Measurements from ENCODE around the gene WBP2NL.

WBP2NL gene

GRCh38 chr22:42060489-42060888, 61.9 kb downstream of the WBP2NL start:
- TF ChIP-seq, protein P1, sequence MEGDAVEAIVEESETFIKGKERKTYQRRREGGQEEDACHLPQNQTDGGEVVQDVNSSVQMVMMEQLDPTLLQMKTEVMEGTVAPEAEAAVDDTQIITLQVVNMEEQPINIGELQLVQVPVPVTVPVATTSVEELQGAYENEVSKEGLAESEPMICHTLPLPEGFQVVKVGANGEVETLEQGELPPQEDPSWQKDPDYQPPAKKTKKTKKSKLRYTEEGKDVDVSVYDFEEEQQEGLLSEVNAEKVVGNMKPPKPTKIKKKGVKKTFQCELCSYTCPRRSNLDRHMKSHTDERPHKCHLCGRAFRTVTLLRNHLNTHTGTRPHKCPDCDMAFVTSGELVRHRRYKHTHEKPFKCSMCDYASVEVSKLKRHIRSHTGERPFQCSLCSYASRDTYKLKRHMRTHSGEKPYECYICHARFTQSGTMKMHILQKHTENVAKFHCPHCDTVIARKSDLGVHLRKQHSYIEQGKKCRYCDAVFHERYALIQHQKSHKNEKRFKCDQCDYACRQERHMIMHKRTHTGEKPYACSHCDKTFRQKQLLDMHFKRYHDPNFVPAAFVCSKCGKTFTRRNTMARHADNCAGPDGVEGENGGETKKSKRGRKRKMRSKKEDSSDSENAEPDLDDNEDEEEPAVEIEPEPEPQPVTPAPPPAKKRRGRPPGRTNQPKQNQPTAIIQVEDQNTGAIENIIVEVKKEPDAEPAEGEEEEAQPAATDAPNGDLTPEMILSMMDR (IDR thresholded peaks at IDR 0.05; ENCODE audit: low read depth, low read length, poor library complexity, severe bottlenecking), result no peak
- TF ChIP-seq EZH2phosphoT487 (IDR thresholded peaks at IDR 0.05; ENCODE audit: borderline replicate concordance, low read length), result no peak
- H3F3A ChIP-seq (ENCODE audit: control insufficient read depth, insufficient read depth), result peaks cover 18% of the 10 kb centered on the region

DNA sequence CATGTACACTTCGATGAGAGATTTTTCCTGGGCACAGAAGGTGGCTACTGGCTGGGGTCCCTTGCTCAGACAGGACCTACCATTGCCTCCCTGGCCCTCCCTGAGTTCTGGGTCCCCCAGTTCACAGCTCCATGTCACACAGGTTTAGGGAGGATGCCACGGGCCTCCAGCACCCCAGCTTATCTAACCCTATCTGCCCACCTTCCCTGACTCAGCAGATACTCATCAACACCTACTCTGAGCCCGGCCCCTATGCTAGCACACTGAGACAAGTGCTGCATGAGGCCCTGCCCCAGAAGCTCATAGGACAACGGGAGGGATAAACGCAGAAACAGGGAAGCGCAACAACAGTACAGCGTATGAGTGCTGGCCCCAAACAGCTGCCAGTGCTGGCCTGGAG, 62.5 kb downstream of the WBP2NL start:
- no peak for TF ChIP-seq EZH2phosphoT487 (IDR thresholded peaks at IDR 0.05; ENCODE audit: borderline replicate concordance, low read length)
- TF ChIP-seq, protein P1 (IDR thresholded peaks at IDR 0.05; ENCODE audit: low read depth, low read length, poor library complexity, severe bottlenecking), result no peak
- Histone ChIP-seq H3K9me3 (ENCODE audit: control insufficient read depth, insufficient read depth, low read length) (peaks cover 25% of the 10 kb centered on the region), H3K4me2 (ENCODE audit: low read length) (no peak overlapping the region), H3F3A (ENCODE audit: control insufficient read depth, insufficient read depth) (peaks cover 13% of the 10 kb centered on the region), H3K27ac (ENCODE audit: low read depth, low read length) (no peak overlapping the region), H3K36me3 (ENCODE audit: control insufficient read depth, low read length) (peaks cover 74% of the 10 kb centered on the region), H3K4me3 (ENCODE audit: low read length) (no peak overlapping the region), H3K4me1 (ENCODE audit: control insufficient read depth, low read length) (no peaks in the 10 kb centered on the region), H4K20me1 (ENCODE audit: control insufficient read depth, insufficient read depth, low read depth, low read length) (no peaks in the 10 kb centered on the region), H3K9me2 (replicated peaks; ENCODE audit: control insufficient read depth, low read length) (no peaks in the 10 kb centered on the region), H3K27me3 (ENCODE audit: control insufficient read depth, low read length) (no peaks in the 10 kb centered on the region), H3K79me2 (ENCODE audit: control insufficient read depth, low read length) (no peaks in the 10 kb centered on the region)

More at GRCh38 chr22:42060489-42060888, 61.9 kb downstream of the WBP2NL start:
- Histone ChIP-seq H3K27ac (ENCODE audit: low read depth, low read length) (no peak overlapping the region), H3K27me3 (ENCODE audit: control insufficient read depth, low read length) (no peaks in the 10 kb centered on the region), H3K9me2 (replicated peaks; ENCODE audit: control insufficient read depth, low read length) (no peaks in the 10 kb centered on the region), H3K4me3 (ENCODE audit: low read length) (no peak overlapping the region), H3K79me2 (ENCODE audit: control insufficient read depth, low read length) (no peaks in the 10 kb centered on the region), H3K4me2 (ENCODE audit: low read length) (no peak overlapping the region), H3K36me3 (ENCODE audit: control insufficient read depth, low read length) (peaks cover 68% of the 10 kb centered on the region), H4K20me1 (ENCODE audit: control insufficient read depth, insufficient read depth, low read depth, low read length) (no peaks in the 10 kb centered on the region), H3K9me3 (ENCODE audit: control insufficient read depth, insufficient read depth, low read length) (peaks cover 25% of the 10 kb centered on the region), H3K4me1 (ENCODE audit: control insufficient read depth, low read length) (no peaks in the 10 kb centered on the region)

- Histone ChIP-seq H3K4me2 (ENCODE audit: low read length) (no peak overlapping the region), H3K79me2 (ENCODE audit: control insufficient read depth, low read length) (no peaks in the 10 kb centered on the region), H3K4me3 (ENCODE audit: low read length) (no peak overlapping the region), H3K36me3 (ENCODE audit: control insufficient read depth, low read length) (peaks cover 84% of the 10 kb centered on the region), H3K27ac (ENCODE audit: low read depth, low read length) (no peak overlapping the region), H4K20me1 (ENCODE audit: control insufficient read depth, insufficient read depth, low read depth, low read length) (no peaks in the 10 kb centered on the region), H3K4me1 (ENCODE audit: control insufficient read depth, low read length) (no peaks in the 10 kb centered on the region), H3K9me2 (replicated peaks; ENCODE audit: control insufficient read depth, low read length) (no peaks in the 10 kb centered on the region), H3K27me3 (ENCODE audit: control insufficient read depth, low read length) (no peaks in the 10 kb centered on the region), H3K9me3 (ENCODE audit: control insufficient read depth, insufficient read depth, low read length) (peaks cover 16% of the 10 kb centered on the region; the same call in 1 of the 2 replicates), H3F3A (ENCODE audit: control insufficient read depth, insufficient read depth) (no peaks in the 10 kb centered on the region)
- TF ChIP-seq, protein P1 (IDR thresholded peaks at IDR 0.05; ENCODE audit: low read depth, low read length, poor library complexity, severe bottlenecking), result no peak
- no peak for TF ChIP-seq EZH2phosphoT487 (IDR thresholded peaks at IDR 0.05; ENCODE audit: borderline replicate concordance, low read length)
These were observed 64.0 kb downstream of the WBP2NL start for GRCh38 chr22:42062506-42063170.
